Cortex of kidney (tissue), 1 donor: ENCODE results near the gene PRKCZ.

ENCODE experiments used
- DNase-seq: peaks from one replicate; lab custom pipeline; 2025; lab: John Stamatoyannopoulos, UW

PRKCZ gene

DNA sequence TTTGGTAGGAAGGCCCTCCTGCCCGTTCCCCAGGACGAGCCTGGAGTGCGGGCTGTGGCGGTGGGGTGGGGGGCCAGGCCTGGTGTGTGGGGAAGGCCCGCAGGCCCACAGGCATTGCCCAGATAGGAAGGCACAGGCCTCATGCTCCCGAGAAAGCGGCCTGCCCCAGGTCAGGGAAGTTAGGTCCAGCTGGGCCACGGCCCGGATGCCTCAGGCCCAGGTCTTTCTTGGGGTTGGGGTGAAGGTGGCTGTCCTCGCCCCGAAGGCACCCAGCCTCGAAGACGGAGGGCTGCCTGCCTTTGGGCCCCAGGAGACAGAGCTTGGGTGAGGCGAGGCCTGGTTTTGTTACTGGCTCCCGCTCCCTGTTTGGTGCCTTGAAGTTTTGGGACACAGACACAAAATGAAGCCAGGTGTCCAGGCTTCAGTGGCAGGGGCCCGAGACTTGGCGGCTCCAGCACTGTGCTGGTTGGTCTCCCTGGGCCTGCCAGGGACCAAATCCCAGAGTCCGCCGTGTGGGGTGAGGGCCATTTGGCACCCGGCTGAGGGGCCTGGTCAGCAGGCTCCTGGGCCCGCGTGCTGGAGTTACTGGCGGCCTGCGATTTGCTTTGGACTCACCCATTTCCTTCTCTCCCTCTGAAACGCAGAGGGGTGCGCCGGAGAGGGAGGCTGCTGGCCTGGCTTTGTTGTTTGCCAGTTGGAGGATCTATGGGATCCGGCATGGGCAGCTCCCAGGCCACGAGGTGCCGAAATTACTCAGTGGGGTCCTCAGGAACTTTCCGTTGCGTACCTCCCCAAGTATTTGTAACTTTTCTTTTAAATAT lies 179.9 kb downstream of the PRKCZ start:
- DNase-seq, result no peak

DNA sequence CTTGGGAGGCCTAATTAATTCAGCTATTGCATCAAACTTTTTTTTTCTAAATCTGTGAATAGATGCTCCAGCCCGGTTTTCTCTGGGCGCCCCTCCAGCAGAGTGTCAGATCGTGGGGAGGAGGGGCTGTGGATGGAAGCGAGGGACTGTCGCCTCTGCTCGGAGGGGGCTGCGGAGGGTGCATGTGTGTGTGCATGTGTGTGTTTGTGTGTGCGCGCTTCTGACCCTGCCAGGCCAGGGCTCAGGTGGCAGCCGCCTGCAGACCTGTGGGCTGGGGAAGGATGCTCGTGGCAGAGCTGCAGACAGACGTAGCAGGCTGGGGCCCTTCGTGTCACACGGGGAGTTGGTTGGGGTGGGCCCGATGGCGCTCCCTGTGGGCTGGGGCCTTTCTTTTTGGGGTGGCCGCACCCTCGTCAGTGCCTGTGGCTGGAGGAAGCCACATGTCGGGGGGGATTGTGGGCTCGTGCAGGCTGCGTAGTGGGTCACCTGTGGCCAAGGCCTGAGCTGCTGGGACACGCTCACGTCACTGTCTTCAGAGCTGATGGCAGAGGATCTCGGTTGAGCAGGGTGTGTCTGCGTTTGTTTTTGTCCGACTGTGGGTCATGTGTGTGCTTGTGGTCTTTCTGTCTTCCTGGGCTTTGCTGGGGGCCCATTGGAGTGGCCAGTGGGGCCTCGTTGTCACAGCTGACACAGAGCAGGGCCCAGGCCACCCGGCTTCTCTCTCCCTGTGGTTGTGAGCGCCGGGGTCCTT lies 180.7 kb downstream of the PRKCZ start:
- DNase-seq, result no peak

DNA sequence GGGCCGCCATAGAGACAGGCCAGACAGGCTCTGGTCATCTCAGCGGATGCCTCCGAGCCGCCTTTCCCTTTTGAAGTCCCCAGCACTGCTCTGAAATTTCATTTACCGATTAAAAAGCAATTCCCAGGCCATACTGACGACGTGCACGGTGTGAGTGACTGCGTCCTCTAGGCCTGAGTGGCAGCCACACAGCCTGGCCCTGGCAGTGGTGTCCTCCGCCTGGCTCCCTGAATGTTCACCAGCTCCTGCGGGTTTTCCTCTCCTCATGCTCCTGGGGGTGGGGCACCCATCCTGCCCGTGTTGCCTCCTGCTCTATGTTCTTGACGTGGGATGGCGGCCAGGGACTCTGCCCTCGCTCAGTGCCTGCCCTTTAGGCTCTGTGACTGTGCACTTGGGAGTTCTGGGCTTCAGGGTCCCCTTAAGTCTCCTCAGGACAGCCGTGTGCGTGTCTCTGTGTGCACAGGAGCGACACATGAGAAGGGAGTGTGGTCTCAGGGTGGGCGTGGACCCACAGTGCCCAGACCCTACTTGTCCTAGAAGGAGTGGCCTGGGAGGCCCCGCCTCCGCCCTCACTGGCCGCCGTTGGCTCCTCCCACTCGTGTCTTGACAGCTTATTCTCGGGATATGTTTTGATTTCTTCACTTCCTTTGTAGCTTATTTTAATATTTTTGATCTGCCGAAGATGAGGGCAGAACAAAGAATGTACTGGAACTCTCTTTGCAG lies 181.5 kb downstream of the PRKCZ start:
- DNase-seq, result no peak

DNA sequence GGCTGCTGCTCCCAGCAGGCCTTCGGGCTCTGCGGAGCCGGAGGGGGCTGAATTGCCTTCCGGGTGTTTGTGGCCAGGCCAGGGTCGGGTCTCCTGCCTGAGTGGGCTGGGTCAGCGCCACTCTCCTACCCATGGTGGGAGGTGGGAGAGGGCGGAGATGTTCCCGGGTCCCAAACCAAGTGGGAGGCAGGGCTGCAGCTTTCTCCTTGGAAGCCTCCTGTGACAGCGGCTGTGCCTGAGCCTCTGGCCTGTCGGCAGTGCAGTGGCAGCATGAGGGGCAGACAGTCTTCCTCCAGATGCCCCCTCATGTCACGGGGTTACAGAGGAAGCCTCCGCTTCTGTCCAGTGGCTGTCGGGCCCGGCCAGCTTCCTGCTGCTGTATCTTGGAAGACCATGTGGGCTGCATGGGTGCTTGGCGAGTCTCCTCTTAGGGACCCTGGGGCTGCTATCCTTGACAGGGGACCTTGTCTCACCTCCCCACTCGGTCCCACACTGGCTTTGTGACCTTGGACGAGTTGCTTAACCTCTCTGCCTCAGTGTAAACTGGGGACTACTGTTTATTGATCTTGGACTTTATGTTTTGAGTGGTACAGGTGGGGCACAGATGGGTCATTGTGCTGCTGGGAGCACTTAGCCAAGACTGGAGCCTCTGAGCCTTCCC lies 182.2 kb downstream of the PRKCZ start:
- no peak for DNase-seq

DNA sequence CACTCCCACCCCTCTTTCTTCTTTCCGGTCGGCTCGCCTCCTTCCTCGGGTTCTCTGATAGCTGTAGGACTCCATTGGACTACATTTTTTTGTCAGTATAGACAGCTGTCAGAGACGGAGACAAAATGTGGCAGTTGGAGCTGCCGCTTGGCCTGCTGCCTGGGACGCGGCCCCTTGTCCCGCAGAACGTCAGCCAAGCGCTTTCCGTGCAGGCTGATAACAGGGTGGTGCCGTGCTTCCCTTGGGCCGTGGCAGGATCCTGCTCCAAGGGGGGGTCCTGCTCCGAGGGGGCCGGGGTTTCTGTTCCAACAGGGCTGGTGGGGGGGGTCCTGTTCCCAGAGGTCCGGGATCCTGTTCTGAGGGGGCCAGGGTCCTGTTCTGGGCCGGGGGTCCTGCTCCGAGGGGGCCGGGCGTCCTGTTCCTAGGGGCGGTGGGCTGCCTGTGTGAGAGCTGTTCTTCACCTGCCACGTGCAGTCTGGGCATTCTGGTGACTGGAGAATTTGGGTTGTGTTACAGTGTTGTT lies 182.8 kb downstream of the PRKCZ start:
- DNase-seq, result no peak

DNA sequence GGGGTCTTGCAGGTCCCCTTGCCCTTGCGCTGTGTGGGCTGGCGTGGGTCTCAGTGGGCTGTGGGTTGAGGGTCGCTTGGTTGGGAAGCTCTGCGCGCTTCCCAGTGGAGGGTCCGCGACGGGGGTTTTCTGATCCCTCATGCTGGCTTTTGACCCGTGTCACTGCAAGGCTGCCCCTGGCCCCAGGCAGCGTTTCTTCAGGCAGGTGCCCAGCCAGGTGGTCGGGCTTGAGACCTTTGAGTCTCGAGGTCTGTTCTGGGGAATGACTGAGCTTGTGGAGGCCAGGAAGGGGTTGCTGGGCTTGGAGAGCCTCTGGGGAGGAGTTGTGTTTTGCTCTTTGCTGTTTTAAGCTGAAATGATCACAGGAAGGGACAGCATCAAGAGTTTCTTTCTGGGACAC lies 183.3 kb downstream of the PRKCZ start:
- DNase-seq, result no peak

DNA sequence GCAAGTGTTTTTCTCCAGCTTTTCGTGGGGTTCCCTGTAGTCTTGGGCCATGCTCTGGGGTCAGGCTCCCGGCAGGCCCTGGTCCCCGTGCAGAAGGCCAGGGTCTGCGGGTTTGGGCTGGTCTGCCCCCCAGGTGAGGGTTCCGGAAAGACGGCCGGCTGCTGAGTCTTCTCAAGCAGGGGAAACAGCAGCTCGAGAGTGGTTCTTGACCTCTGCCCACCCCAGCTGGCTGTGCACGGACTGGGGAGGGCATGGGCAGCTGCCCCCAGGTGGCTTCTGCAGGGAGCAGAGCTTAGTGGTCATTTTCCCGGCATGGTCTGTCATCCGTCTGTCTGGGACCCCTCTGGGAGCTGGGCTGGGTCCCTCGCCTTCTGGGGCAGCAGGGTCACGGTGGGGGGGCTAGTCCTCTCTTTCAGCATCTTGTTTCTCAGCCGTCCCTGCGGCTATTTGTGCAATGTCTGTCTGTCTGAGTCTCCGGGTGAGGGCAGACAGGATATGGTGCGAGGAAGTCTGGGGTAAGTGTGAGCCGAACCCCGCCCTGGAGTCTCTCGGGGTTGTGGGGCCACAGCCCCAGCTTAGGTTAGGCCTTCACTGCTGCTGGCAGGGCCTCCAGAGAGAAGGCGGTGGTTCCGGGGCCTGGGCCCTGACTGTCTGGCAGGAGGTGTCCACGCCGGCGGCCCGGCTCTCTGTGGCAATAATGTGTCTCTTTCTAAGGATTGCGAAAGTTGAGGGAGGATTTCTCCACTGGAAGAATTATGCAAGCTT lies 184.0 kb downstream of the PRKCZ start:
- no peak for DNase-seq

DNA sequence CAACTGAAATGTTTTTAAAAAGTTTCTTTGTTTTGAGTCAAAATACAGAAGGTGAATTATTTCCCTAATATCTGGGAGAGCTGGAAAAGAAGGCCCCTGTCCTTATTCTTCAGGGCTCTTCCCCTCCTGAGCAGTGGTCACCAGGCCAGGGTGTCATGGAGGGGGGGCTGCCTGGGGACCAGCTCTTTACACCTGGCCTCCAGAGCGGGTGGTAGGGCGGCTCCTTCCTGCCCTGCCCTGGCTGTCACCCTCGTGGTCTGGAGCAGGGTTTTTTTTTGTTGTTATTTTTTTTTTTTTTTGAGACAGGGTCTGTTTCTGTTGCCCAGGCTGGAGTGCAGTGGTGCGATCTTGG lies 184.5 kb downstream of the PRKCZ start:
- no peak for DNase-seq
